HG03354 (cell line): Measurements from ENCODE around the gene COL18A1.
"Not testable (repeated sequence)": the region's sequence is repeated elsewhere in the genome, so short reads cannot be mapped to it uniquely, and the experiment has no call there.

Experiments
- ATAC-seq: cut with Tn5 transposase; IDR thresholded peaks from one replicate; pipeline ENCODE4 v1.9.1; 2021; ENCODE audit warnings: mild to moderate bottlenecking; ENCODE audit not compliant: unreplicated experiment, poor library complexity, severe bottlenecking

Gene COL18A1

DNA sequence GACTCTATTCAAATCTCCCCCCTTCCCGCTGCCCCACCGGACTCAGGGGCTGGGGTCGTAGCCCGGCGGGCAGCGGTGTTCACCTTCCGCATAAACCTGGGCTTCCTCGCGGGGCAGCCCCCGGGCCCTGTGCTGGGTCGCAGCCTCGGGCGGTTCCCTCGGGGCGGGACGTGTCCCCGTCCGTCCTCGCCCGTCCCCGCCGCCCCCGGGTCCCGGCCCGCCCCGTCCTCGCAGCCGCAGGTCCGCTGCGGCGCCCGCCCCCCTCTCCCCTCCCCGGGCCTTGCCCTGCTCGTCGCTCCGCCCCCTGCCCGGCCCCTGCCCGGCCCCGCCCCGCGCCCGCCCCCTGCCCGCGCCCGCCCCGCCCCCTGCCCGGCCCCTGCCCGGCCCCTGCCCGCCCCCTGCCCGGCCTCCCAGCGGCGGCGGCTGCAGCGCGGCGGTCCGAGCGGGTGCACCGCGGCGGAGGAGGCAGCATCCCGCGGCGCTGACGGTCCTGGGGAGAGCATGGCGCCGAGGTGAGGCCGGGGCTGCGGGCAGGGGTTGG, at the start of gene COL18A1:
Gene COL18A1, plus strand, starts transcription at position 436 of the 541 bp plus-strand sequence. Its CDS starts 66 bp downstream, at position 502.
- no peak for ATAC-seq

DNA sequence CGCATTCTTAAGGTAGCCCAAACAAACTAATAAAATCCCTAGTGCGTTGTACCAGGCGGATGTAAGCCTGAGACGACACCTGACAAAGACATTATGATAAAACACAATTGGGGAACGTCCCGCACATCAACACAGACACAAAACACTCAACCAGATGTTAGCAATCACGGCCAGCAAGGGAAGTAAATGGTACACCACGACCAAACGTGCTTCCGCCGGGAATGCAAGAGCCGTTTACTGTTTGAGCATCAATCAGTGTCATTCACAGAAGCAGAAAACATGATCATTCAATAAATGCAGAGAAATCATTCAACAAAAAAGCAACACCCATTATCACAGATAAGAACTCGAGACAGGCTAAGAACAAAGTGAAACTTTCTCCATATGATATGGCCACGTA, 49.4 kb upstream of the COL18A1 start:
- ATAC-seq: no peak

DNA sequence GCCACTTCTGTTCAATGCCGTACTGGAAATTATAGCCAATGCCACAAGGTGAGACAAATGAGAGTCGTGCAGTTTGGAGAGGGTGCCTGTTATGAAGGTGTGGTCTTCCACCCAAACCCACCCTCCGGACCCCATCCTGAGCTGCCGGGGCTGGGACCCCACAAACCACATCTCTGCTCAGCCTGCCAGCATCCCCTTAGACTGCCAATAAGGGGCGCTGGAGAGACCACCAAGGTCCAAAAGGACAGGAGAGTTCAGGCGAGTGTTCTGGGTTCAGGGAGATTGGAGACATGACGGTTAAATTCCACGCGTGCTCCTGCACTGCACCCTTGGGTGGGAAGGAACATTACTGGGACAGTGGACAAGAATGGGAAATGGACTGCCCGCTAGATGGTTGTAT, 48.7 kb upstream of the COL18A1 start:
- ATAC-seq: no peak

DNA sequence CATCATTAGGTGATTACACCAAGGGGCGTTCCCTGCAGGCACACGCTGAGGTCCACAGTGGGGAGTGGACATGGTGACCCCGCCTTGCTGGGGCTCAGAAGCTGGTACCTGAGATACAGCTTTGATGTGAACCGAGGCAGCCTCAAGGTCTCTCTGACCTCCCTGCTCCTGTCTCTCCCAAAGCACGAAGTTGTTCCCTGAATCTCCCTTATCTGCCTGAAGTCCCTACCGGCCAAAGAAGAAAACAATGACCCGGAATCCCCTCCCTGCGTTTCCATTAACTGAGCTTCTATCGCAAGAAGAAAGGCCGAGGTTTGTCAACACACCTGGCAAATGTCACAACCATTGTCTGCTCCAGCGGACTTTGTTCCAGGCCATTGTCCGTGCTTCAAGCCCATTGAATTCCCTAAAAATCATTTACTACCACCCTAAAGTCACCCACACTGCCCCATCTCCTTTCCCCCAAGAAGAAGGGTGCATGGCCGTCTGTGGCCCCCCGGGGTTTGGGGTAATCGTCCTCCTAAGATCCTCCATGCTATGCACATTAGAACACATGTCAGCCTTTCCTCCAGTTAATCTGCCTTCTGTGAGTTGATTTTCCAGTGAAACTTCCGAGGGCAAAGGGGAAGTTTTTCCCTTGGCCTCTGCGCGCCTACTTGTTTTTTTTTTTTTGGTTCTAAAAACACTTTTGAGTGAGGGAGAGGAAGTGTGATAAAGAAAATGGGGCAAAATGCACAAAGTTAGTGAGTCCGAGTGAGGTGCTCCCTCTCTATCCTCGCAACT, 48.1 kb upstream of the COL18A1 start:
- no peak for ATAC-seq

DNA sequence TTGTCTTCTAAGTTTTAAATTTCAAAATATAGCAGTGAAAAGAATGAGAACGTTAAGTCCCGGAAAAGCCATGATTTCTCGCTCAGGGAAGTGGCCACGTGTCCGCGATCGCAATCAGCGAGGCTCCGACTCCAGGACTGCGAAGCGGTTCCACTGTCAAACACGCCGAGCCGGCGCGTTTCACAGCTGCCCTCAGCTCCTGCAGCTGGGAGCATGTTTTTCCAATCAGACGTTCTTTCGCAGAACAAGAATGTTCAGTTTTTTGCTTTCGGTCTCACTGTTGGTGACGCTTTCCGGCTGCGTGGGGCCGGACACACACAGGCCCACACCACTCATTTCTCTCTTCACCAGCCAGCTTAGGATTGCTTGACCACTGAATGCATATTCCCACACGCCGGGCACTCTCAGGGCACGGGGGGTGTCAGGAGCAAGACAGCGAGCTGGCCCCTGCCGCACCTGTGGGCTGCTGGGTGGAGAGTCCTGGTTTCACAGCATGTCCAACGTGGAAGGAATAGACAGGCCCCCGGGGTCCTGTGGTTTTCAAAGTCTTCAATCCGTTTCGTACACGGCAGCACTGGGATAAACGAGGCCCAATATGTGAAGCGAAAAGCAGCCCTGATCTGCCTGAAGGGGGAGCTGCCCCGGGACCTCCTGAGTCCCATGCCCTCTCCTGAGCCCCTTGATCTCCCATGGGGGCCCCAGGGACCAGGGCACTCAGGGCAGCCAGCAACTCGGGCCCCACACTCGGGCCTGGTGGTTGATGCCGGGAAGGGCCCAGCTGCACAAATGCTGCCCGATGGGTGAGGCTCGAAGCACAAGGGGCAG, 47.3 kb upstream of the COL18A1 start:
- ATAC-seq: no peak

DNA sequence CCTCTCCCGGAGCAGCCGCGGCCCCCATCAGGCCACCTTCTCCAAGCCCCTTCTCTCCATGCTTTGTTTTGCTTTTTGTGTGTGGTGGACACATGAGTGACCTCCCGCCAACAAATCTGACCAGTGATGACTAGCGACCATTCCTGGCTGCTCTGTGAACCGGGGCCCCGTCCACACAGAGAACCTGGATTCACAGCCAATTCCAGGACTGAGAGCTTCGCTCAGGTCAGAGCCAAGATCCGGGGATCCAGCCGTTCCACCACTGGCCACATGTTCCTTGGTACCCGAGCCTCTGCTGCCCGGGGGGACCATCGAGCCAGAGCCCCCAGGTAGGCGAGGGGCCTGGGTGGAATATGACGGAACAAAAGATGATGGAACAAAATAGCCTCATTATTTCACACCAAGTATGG, 46.7 kb upstream of the COL18A1 start:
- ATAC-seq: no peak

DNA sequence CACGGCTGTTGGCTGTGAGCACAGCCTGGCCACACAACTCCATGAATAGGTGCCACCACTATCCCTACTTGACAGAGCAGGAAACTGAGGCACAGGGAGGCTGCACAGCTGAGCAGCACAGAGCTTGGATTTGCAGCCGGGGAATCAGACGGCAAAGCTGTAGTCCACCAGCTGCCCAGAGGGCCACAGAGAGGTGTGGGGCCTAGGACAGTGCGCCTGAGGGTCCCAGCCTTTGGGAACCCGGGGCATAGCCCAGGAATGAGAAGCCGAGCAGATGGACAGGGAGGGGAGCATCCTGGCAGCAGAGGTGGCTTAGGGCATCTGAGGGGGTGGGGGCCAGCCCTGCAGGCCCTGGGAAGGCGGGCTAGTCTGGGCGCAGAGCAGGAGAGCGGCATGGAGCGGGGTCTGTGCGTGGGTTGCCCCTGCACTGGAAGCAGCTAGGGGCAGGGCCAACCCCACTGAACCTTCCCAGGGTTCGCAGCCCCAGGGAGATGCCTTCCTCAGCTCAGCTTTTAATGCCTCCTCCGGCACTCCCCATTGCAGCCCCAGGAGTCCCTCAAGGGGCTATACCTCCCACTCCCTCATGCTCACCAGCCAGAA, 46.2 kb upstream of the COL18A1 start:
- ATAC-seq: no peak

DNA sequence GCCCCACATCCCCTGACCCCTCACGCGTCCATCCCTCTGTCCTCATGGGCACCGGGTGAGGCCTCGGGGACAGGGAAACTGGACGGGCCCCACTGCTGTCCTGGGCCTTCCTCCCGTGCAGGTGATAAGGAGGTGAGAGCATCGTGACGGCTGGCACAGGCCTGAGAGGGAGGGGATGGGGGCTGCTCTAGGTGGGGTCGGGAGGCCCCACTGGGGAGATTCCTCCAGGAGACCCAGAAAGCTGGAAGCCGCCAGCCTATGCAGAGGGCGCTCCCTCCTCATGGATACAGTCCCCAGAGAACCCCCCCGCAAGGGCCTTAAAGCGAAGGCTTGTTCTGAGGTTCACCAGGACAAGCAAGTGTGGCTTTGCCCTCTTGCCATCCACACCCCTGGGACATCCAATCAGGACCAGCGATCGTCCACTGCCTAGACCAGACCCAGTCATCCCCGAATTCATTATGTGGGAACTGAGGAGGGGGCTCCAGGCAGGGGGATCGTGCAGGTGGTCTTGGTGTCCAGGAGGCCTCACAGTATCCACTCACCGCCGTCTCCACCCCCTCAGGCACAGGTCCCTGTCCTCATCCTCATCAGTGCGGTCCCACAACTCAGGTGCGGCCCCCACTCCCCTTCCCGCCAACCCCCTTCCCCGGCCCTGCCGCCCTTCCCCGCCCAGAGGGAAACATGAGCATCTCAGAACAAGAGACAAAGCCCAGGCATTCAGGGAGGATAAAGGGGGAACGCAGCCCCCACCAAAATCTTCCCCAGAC, 45.3 kb upstream of the COL18A1 start:
- no peak for ATAC-seq

DNA sequence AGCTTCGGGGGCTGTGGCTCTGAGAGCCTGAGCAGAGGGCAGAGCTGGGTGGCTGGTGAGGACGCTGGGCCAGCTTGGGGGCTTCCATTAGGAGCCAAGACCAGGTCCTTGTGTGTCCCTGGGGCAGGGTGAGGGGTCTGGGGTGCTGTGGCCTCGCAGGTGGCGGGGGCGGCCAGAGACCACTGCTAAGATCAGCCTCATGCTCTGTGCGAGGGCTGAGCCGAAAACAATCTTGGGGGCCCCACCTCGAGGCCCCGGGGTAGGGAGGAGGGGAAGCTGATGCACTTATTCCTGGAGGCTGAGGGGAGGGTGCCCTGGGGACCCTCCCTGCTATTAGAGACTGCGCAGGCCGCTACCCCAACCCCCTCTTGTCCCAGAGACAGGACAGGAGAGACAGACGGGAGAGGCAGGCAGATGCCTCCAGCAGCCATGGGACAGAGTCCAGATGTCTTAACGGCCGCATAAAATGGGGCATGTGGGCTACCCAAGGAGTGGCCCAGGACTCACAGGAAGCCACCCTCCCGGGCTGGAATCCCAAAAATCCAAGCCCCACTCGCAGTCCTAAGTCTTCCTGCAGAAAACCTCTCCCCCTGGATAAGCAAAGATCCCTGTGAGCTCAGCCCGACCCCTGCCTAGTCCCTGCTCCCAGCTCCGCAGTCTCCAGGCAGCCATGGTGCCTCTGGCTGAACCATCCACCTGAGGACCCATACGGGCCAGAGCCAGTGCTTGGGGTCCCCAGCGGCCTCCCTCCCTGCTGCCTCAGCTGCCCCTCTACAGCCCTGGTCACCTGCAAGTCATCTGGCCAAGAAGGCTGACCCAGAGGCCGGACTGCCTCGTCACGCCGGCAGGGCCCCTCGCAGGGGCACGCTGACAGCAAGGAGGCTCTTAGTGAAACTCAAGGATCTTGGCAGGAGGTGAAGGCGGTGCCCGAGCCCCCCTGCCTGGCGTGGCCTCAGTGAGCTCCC, 43.6 kb upstream of the COL18A1 start:
- ATAC-seq: no peak

DNA sequence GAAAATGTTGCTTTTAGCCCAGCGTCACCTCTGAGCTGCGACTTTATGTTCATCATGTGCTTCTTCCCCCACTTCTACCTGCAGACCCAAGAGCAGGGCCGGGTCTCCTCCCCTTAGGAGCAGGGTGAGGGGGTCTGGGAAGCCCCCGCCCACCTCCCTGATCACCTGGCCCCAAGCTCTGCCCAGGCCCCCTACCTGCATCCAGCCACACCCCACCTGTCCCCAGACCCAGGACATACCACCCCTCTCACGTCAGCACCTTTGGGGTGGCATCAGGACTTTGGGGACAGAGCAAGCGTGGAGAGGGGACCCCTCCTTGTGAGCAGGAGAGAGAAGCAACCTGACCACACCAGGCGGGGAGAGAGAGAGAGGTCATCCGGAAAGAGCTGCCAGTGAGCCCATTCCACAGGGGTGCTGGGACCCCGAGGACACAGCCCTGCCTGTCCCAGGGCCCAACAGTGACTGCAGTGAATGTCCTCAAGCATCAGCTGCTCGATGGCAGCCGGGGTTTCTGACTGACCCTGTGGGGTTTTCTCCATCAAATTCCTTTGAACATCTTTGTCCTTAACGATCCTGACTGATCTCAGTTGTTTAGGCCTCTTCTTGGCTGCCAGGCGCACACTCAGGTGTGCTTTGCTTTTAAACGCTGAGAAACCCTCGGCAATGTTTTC, 42.8 kb upstream of the COL18A1 start:
- ATAC-seq: no peak

DNA sequence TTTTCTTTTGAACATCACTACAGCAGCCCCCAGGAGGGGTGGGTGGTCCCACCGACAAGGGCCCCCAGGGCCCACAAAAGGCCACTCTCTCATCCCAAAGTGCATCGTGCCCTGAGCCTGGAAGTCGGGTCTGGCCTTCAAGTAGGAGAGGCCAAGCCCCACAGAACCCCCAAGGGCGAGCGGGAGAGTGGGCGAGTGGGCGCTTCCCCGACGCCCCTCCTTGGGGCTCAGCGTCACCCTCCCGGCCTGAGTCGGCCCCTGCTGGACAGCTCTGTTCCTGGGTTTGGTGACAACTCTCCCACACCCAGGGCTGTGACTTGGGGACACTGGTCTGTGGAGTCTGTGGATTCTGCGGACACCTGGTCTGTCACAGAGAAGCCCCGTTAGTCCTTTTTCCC, 42.2 kb upstream of the COL18A1 start:
- ATAC-seq: no peak

DNA sequence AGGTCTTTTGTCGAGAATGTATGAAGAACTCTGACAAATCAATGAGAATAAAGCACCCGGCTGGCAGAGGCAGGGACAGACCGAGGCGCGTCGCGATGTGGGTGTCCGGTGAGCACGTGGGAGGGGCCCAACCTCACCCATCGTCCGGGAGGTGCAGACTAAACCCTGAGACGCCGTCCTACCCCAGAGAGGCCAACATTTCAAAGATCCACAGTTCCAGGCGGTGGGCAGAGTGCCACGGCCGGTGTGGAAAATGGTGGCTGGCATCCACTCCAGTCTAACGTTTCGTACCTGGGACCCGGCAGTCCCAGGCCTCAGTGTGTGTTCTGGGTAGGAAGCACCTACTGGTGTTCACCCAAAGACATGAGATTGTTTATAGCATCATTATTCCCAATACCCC, 41.7 kb upstream of the COL18A1 start:
- ATAC-seq: not testable (repeated sequence)

DNA sequence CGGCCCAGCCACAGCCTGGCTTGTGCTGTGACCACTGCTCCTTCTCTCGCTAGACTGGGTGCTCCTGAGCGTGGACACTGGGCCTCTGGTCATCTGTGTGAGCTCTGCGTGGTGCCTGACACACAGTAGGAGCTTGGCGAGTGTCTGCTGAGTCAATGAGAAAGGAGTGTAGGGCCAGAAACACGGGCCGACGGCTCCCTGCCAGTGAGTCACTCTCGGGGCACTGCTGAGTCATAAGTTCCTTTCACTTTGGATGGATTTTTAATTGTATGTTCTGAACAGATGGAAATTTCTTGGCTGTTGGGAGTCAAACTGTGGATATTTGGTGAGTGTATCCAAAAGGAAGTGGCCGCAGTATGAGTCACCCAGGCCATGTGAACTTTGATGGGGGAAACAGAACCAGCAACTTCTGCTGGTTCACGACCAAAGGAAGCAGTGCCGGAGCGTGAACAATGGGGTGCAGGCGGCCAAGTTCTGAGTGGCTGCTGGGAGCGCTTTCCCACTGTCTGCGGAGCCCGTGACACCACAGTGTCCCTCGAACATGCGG, 41.0 kb upstream of the COL18A1 start:
- ATAC-seq: no peak

DNA sequence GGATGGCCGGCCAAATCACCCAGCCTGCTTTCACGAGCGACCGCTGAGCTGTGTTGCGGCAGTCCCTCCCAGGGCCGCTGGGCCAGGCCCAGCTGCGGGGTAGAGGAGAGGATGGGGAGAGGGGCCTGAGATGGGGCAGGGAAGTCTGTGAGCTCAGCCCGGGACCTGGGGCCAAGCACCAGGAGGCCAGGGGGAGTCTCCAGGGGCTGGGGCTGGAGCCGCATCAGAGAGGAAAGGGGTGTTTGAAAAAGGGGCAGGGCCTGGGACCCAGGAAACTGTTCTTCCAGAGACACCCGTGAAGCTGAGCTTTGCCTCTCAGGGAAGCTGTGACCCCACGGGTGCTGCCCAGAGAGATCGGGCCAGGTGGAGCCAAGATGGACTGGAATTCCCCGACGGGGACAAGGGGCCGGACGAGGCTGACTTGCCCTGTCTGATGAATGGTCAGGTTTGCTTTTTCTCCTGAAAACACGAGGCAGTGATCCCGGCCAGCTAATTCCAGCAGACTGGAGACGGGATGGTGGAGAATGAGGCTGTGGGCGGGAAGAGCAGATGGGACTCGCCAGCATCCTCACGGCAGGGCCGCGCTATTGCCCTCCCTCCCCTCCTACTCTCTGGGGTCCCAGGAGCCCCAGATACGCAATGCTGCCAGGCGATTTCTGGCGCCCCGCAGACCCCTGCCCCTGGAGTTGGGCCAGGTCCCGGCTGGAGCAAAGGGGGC, 40.3 kb upstream of the COL18A1 start:
- ATAC-seq: no peak

DNA sequence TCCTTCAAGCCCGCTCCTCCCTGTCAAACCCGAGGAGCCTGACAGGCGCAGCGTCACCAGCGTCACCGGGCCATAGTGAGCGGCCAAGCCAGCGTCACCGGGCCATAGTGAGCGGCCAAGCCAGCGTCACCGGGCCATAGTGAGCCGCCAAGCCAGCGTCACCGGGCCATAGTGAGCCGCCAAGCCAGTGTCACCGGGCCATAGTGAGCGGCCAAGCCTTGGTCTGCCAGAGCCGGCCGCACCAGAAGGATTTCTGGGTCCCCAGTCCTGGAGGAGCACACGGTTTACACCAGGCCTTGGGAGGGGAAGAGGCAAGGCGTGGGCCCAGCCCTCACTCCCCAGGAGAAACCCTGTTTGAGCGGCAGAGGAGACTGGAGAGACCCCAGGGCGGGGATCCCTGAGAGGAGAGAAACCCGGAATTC, 39.8 kb upstream of the COL18A1 start:
- ATAC-seq: no peak

DNA sequence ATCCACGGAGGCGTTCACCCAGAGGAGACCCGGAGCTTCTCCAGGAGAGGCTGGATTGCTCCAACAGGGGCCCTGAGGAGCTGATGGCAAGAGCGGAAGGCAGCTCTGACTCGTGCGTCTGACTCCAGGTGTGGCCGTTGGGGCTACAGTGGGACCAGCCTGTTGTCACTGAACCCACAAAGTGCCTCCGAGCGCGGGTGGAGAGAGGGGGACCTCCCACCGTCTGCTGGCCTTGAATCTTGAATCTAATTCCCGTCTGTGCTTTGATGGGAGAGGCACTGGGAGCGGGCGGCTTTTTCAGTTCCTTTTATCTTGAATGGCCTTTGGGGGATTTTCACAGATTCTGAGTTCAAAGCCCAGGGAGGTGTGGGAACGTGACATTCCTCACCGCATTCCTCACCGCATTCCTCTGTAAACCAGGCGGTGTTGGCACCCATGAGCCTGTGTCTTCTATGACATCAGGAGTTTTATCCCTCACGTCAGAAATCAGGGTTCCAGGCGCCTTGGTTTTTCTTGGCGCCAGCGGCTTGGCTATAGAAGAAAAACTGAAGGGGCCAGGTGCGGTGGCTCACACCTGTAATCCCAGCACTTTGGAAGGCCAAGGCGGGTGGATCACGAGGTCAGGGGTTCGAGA, 39.2 kb upstream of the COL18A1 start:
- ATAC-seq: no peak

DNA sequence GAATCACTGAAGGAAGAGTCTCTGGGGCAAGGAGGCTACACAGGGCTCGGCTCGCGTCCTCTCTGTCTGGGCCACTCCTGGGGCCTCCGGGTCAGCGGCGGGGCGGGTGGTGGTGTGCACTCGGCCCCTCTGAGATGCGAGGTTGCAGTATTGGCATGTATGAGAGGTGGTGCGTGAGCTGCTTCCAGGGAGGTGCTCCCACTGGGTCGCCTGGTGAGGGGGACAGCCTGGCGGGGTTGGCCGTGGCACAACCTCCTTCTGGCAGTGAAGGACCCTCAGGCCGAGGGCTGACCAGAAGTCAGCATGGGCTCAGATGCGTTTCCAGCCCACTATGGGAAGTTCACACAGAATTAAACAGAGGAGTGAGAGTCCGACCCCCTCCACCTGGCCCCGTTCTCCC, 38.5 kb upstream of the COL18A1 start:
- ATAC-seq: no peak
